GM21825 (cell line): Measurements from ENCODE around the gene ZNF514.
"Not testable (repeated sequence)": the region's sequence is repeated elsewhere in the genome, so short reads cannot be mapped to it uniquely, and the experiment has no call there.

Experiments used
- ATAC-seq: cut with Tn5 transposase; IDR thresholded peaks from one replicate; pipeline ENCODE4 v1.9.1; 2021; ENCODE audit warnings: mild to moderate bottlenecking, moderate library complexity; ENCODE audit not compliant: unreplicated experiment

Gene ZNF514

GRCh38 chr2:95143838-95144237 lies 15.8 kb downstream of the ZNF514 start:
- ATAC-seq, result no peak

- ATAC-seq, result no peak
Observed at GRCh38 chr2:95138702-95139101, 20.9 kb downstream of the ZNF514 start.

DNA sequence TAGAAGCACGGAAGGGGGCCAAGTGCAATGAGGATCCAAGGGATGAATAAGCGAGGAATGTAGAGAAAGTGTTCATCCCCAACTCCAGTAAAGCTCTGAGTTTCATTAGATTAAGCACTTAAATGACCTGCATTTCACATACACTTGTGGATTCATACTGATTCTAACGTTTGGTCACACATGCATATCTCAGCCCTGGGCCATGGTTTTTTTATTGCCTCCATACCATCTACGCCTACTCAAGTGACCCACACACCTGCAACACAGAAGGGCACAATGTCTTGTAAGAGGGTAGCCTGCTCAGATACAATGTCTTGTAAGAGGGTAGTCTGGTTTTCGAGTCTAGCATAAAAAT lies 37.5 kb downstream of the ZNF514 start:
- ATAC-seq, result no peak

DNA sequence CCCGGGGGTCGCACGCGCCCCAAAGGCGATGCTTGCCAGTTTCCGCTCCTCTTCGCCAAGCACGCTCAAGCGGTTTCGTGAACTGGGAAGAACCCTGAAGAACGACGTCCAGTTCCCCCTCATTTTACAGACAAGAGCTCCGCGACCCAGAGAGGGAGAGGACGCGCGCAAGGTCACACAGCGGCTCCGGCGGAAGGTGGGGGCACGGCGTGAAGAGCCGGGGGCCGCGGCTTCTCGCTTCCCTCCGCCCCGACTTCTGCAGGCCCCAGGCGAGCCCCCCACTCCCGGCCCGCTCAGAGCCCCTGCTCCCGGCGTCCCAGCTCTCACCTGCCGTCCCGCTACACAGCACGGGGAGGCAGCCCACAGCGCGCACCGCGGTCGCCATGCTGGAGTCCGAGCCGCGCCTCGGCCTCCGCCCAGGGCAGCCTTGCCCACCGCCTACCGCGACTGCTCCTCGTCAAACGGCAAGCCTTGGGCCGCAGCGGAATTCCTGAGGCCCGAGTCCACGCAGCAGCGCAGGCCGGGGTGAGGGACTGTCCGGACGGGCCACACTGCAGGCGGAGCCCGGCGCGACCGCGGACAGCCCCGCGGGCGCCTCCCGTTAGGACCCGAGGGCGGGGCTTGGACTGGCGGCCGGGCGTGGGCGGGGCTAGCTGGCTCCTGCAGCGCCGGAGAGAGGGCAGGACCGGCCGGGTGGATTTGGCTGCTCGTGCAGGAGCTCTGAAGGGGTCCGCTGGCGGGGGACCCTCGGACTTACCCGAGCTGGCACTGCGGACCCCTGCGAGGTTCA lies 38.0 kb downstream of the ZNF514 start, which contains the start of gene MRPS5:
Gene MRPS5 (minus strand): TSS at position 402 of the 790 bp plus-strand sequence. CDS start 17 bp downstream, at position 385.
- ATAC-seq, result peak; percentile 96

GRCh38 chr2:95121093-95121406 lies 38.6 kb downstream of the ZNF514 start:
- peak; percentile 2 for ATAC-seq

- peak; percentile 92 for ATAC-seq
Observed at GRCh38 chr2:95115418-95115817, 44.2 kb downstream of the ZNF514 start.

GRCh38 chr2:95113464-95113863 lies 46.2 kb downstream of the ZNF514 start:
- ATAC-seq, result no peak

GRCh38 chr2:95110395-95110794 lies 49.3 kb downstream of the ZNF514 start:
- no peak for ATAC-seq

DNA sequence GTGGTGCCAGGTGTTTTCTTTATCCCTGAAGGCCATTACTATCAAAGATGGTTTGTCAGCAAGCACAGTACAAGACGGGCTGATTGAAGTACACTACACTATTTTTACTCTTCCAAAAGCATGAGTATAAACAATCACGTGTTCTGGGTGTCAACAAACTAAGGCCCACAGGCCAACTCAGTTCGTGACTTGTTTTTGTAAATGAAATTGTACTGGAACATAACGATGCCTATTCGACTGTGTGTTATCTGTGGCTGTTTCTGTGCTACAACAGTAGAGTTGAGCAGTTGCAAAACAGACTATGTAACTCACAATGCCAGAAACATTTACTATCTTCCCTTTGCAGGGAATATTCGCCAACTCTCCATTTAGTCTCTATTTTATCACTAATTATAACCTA lies 50.4 kb downstream of the ZNF514 start:
- ATAC-seq, result no peak

GRCh38 chr2:95106081-95106480 lies 53.6 kb downstream of the ZNF514 start:
- ATAC-seq, result no peak

DNA sequence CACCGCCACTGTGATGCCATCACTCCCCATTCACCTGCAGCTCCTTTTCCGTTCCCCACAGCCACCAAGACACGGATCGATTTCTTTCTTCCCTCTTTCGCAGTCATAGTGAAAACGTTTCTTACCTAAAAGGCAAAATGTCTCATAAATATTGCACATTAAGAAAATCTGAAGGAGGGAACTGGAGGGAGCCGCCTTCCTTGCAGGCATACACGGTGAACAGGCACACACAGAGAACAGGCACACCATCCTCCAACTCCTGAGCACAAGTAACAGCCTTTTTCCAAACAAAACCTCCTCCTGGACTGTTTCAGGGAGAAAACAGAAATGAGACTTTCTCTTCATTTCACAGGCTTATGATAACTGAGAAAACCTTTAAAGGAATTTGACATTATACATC lies 55.0 kb downstream of the ZNF514 start:
- no peak for ATAC-seq

- ATAC-seq, result no peak
Observed at GRCh38 chr2:95099910-95100309, 59.7 kb downstream of the ZNF514 start.

DNA sequence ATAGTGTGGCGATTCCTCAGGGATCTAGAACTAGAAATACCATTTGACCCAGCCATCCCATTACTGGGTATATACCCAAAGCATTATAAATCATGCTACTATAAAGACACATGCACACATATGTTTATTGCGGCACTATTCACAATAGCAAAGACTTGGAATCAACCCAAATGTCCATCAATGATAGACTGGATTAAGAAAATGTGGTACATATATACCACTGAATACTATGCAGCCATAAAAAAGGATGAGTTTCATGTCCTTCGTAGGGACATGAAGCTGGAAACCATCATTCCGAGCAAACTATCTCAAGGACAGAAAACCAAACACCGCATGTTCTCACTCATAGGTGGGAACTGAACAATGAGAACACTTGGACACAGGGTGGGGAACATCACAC lies 61.4 kb downstream of the ZNF514 start:
- ATAC-seq, result not testable (repeated sequence)
